PC-9 (cell line): ENCODE measurements around the gene DPP10. TPM values are rescaled to one million over a fixed set of nuclear protein-coding genes. Genes with fewer than 3 reads are reported as not detected.

Experiments
- BruUV-seq: library from RNA; stranded (reverse); fragments of 400-500 nt; replicated peaks from 2 replicates; lab custom pipeline; 2021; lab: Mats Ljungman, UMichigan
- CTCF ChIA-PET: fragments of 300-600 bp; sonication (Branson Sonifier 250); formaldehyde crosslinking; loops from one replicate; lab custom pipeline; 2022; ENCODE audit warnings: antibody characterized with exemption; lab: Charles Lee
- POLR2A ChIA-PET: fragments of 300-600 bp; sonication (Branson Sonifier 250); formaldehyde crosslinking; loops from one replicate; lab custom pipeline; 2022; ENCODE audit warnings: antibody characterized with exemption; ENCODE audit not compliant: unreplicated experiment; lab: Charles Lee
- DNase-seq, 2 experiments: peaks; one replicate each; pipeline versions ENCODE4 v3.0.0 to v3.0.0-alpha.2; 2015 to 2022; ENCODE audit warnings: mixed read lengths in 1 of 2
- H2AFZ ChIP-seq: fragments of 200-600 bp; sonication (generic); 2 replicates; pipeline ENCODE4 v1.8.1; 2017; ENCODE audit warnings: antibody characterized with exemption
- H3F3A ChIP-seq: fragments of 200-600 bp; sonication (generic); 2 replicates; pipeline ENCODE4 v1.8.1; 2017; ENCODE audit warnings: antibody characterized with exemption, mild to moderate bottlenecking, low read depth; ENCODE audit not compliant: insufficient read depth
- H3K27ac ChIP-seq: fragments of 200-600 bp; sonication (generic); 2 replicates; pipeline ENCODE4 v1.6.1; 2016; ENCODE audit warnings: mixed run types
- H3K27me3 ChIP-seq: fragments of 200-600 bp; sonication (generic); 2 replicates; pipeline ENCODE4 v1.6.1; 2016; ENCODE audit warnings: low read depth, mixed run types; ENCODE audit not compliant: insufficient read depth
- H3K36me3 ChIP-seq: fragments of 200-600 bp; sonication (generic); 2 replicates; pipeline ENCODE4 v1.6.1; 2016; ENCODE audit warnings: low read depth, mixed run types
- H3K4me1 ChIP-seq: fragments of 200-600 bp; sonication (generic); replicated peaks from 2 replicates; pipeline ENCODE4 v1.6.1; 2016; ENCODE audit warnings: mixed run types; ENCODE audit not compliant: insufficient read depth
- H3K4me2 ChIP-seq: fragments of 200-600 bp; sonication (generic); 2 replicates; pipeline ENCODE4 v1.6.1; 2017; ENCODE audit warnings: mixed run types
- H3K4me3 ChIP-seq: fragments of 200-600 bp; sonication (generic); 2 replicates; pipeline ENCODE4 v1.6.1; 2016; ENCODE audit warnings: mixed run types
- H3K79me2 ChIP-seq: fragments of 200-600 bp; sonication (generic); 2 replicates; pipeline ENCODE4 v1.6.1; 2017; ENCODE audit warnings: low read depth, mixed run types
- H3K9me2 ChIP-seq: fragments of 200-600 bp; sonication (generic); 2 replicates; pipeline ENCODE4 v1.8.1; 2017; ENCODE audit warnings: mild to moderate bottlenecking; ENCODE audit not compliant: insufficient read depth
- H3K9me3 ChIP-seq: fragments of 200-600 bp; sonication (generic); 2 replicates; pipeline ENCODE4 v1.8.1; 2016; ENCODE audit warnings: low read depth; ENCODE audit not compliant: insufficient read depth
- H4K20me1 ChIP-seq: fragments of 200-600 bp; sonication (generic); 2 replicates; pipeline ENCODE4 v1.8.1; 2017; ENCODE audit not compliant: insufficient read depth
- CTCF ChIP-seq: fragments of 200-600 bp; sonication (generic); conservative IDR thresholded peaks from 2 replicates; pipeline ENCODE4 v1.6.1; 2017; ENCODE audit warnings: mixed run types, antibody characterized with exemption, mild to moderate bottlenecking, moderate library complexity
- EZH2 ChIP-seq: fragments of 200-600 bp; sonication (generic); IDR thresholded peaks from 2 replicates; pipeline ENCODE4 v1.8.0; 2017; ENCODE audit warnings: antibody characterized with exemption, low read depth
- intact Hi-C: fragments of 100-400 bp; cut with micrococcal nuclease; formaldehyde crosslinking; loops from one replicate; pipeline ENCODE4 v1.10.0; 2022; ENCODE audit not compliant: unreplicated experiment
- total RNA-seq: library from RNA; stranded (reverse); gene quantifications from 2 replicates; pipeline ENCODE4 v1.2.3, GENCODE V29; 2021

The DPP10 gene
- total RNA-seq, 1 experiment from 2014 or later, result not detected

DNA sequence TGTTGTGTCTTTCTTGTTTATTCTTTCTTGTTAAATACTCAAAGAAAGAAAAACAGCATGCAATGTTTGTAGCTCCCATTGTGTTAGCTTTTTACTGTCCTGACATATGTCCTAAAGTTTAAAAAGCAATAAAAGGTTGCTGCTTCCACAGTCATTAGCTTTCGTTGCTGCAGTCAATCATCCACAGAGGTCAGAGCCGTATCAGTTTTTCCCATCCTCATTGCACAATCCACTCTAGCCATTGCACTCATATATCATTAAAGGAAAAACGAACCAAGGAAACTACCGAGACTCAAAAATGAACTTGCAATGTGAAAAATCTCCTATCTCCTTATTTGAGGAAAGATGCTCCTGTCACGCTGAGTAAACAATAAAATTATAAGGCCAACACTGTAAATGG, 954.1 kb downstream of the DPP10 start:
- Histone ChIP-seq H3F3A (no peaks in the 10 kb centered on the region), H3K9me3 (no peaks in the 10 kb centered on the region), H3K27me3 (no peaks in the 10 kb centered on the region), H3K4me3 (no peak overlapping the region), H2AFZ (no peak overlapping the region), H3K79me2 (no peaks in the 10 kb centered on the region), H3K27ac (no peak overlapping the region), H3K4me1 (no peaks in the 10 kb centered on the region), H3K36me3 (no peaks in the 10 kb centered on the region), H3K9me2 (no peaks in the 10 kb centered on the region), H4K20me1 (no peaks in the 10 kb centered on the region), H3K4me2 (no peak overlapping the region)
- DNase-seq, result no peak
- intact Hi-C loops, result no loop called here
- CTCF ChIA-PET, result no interaction called here
- TF ChIP-seq CTCF, result no peak
- TF ChIP-seq EZH2, result no peak
- BruUV-seq, result no TSS peak
- POLR2A ChIA-PET, result no interaction called here

DNA sequence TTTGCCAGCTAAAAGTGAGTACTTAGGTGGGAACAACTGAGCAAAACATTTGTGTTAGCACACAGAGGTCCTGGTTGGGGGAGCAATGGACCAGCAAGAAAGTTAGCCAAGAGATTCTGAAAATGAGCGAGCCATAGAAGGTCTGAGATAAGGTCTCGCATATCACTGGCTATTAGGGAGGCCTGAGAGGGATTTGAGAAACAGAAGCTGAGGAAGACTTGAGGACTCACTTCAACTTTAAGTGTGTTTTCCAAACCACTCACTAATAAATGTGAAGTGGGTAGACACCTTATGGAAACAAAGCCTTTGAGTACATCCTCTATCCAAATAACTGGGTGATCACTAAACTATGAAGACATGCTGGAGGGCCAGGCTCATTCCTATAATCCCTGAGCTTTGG, 958.5 kb downstream of the DPP10 start:
- H3K9me3 ChIP-seq, result no peaks in the 10 kb centered on the region
- no peak overlapping the region for H3K27ac ChIP-seq
- H3K4me1 ChIP-seq, result no peaks in the 10 kb centered on the region
- no peak for DNase-seq
- CTCF ChIA-PET, result no interaction called here
- H2AFZ ChIP-seq, result no peak overlapping the region
- POLR2A ChIA-PET, result no interaction called here
- H4K20me1 ChIP-seq, result no peaks in the 10 kb centered on the region
- no peaks in the 10 kb centered on the region for H3K79me2 ChIP-seq
- no peaks in the 10 kb centered on the region for H3K27me3 ChIP-seq
- H3K4me2 ChIP-seq, result no peak overlapping the region
- intact Hi-C loops, result no loop called here
- no TSS peak for BruUV-seq
- H3K4me3 ChIP-seq, result no peak overlapping the region
- no peaks in the 10 kb centered on the region for H3F3A ChIP-seq
- no peaks in the 10 kb centered on the region for H3K9me2 ChIP-seq
- no peak for TF ChIP-seq EZH2
- TF ChIP-seq CTCF, result no peak
- no peaks in the 10 kb centered on the region for H3K36me3 ChIP-seq

DNA sequence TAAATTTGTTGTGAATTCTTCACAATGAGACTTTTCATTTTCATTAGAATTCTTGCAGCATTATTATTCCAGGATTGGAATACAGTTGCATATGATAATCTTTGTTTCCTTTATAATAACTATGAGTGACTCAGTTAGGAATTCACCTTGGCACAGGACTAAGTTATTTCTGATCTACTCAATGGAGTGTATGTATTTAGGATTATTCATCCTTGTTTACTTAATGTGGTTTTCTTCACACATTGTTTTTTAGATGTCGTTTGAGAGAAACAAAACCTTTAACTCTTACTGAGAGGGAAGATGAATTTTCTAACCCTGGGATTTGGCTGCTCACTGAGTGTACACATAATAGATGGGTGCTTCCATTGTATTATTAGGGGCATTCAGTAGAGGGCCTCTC, 970.1 kb downstream of the DPP10 start:
- no peaks in the 10 kb centered on the region; the same call in 1 of the 2 replicates for H4K20me1 ChIP-seq
- no peak overlapping the region for H2AFZ ChIP-seq
- no peaks in the 10 kb centered on the region for H3K4me1 ChIP-seq
- TF ChIP-seq CTCF, result no peak
- TF ChIP-seq EZH2, result no peak
- ChIA-PET POLR2A (no interaction called here), CTCF (no interaction called here)
- H3K4me2 ChIP-seq, result no peak overlapping the region
- no peak for DNase-seq
- no peaks in the 10 kb centered on the region; the same call in 1 of the 2 replicates for H3K9me2 ChIP-seq
- no peak overlapping the region for H3K4me3 ChIP-seq
- no peak overlapping the region for H3K27ac ChIP-seq
- no peaks in the 10 kb centered on the region for H3F3A ChIP-seq
- no peaks in the 10 kb centered on the region; the same call in 1 of the 2 replicates for H3K27me3 ChIP-seq
- H3K79me2 ChIP-seq, result no peaks in the 10 kb centered on the region
- H3K9me3 ChIP-seq, result no peaks in the 10 kb centered on the region
- no TSS peak for BruUV-seq
- H3K36me3 ChIP-seq, result no peaks in the 10 kb centered on the region
- intact Hi-C loops, result no loop called here
